Subcutaneous abdominal adipose tissue (tissue), 5 donors: Measurements from ENCODE around the gene EFCAB8.

Experiments used
- H3K27ac ChIP-seq: one replicate; pipeline ENCODE4 v1.7.0; 2013; ENCODE audit warnings: low read depth, mild to moderate bottlenecking, inconsistent platforms, low read length, moderate library complexity
- H3K27me3 ChIP-seq, 5 donors: one replicate each; pipeline ENCODE4 v1.7.0; 2013; ENCODE audit warnings: low read length in 5 of 5, inconsistent platforms in 1 of 5; ENCODE audit not compliant: control insufficient read depth in 5 of 5, insufficient read depth in 4 of 5
- H3K36me3 ChIP-seq, 5 donors: one replicate each; pipeline ENCODE4 v1.7.0; 2013; ENCODE audit warnings: low read length in 5 of 5; ENCODE audit not compliant: control insufficient read depth in 5 of 5, insufficient read depth in 5 of 5
- H3K4me1 ChIP-seq, 5 donors: one replicate each; pipeline ENCODE4 v1.7.0; 2013; ENCODE audit warnings: low read length in 5 of 5, mild to moderate bottlenecking in 3 of 5, moderate library complexity in 1 of 5; ENCODE audit not compliant: control insufficient read depth in 5 of 5, insufficient read depth in 5 of 5
- H3K4me3 ChIP-seq, 5 donors: one replicate each; pipeline ENCODE4 v1.7.0; 2013; ENCODE audit warnings: low read length in 5 of 5, low read depth in 1 of 5
- H3K9ac ChIP-seq, 5 donors: one replicate each; pipeline ENCODE4 v1.7.0; 2013; ENCODE audit warnings: low read length in 5 of 5, mild to moderate bottlenecking in 4 of 5, moderate library complexity in 3 of 5
- H3K9me3 ChIP-seq, 5 donors: one replicate each; pipeline ENCODE4 v1.7.0; 2013; ENCODE audit warnings: low read length in 5 of 5; ENCODE audit not compliant: control insufficient read depth in 5 of 5
- donor health status: healthy.
- donor health status: healthy.
- donor health status: healthy.
- donor health status: healthy.
- donor health status: healthy.

Gene EFCAB8

GRCh38 chr20:33007376-33008335 is 148.9 kb downstream of the EFCAB8 start, which contains the start of gene BPIFB2:
Gene BPIFB2 (plus strand): TSS chr20:33007704. CDS start chr20:33008575, 871 bp downstream.
- H3K27me3 ChIP-seq: no peaks in the 10 kb centered on the region
- H3K4me3 ChIP-seq: no peak within 1 kb of the TSS
- no peak within 1 kb of the TSS for H3K27ac ChIP-seq
- peaks cover 0 to 11% (median 5%) of the 10 kb centered on the region in 5 donors for H3K9me3 ChIP-seq
- peaks cover 2 to 17% (median 13%) of the 10 kb centered on the region in 5 donors for H3K4me1 ChIP-seq
- H3K36me3 ChIP-seq: no peaks in the 10 kb centered on the region
- no peak within 1 kb of the TSS for H3K9ac ChIP-seq

- peaks cover 0 to 11% (median 5%) of the 10 kb centered on the region in 5 donors for H3K9me3 ChIP-seq
- no peak overlapping the region for H3K9ac ChIP-seq
- H3K27me3 ChIP-seq: no peaks in the 10 kb centered on the region
- no peak overlapping the region for H3K4me3 ChIP-seq
- peaks cover 2 to 17% (median 13%) of the 10 kb centered on the region in 5 donors for H3K4me1 ChIP-seq
- no peaks in the 10 kb centered on the region for H3K36me3 ChIP-seq
- H3K27ac ChIP-seq: no peak overlapping the region
Measured at GRCh38 chr20:33008336-33009213, 149.9 kb downstream of the EFCAB8 start.

GRCh38 chr20:33009214-33010132 is 150.8 kb downstream of the EFCAB8 start:
- H3K4me1 ChIP-seq: peaks cover 2 to 18% (median 14%) of the 10 kb centered on the region in 5 donors
- H3K27me3 ChIP-seq: peaks cover 0 to 5% (median 0%) of the 10 kb centered on the region in 5 donors
- H3K4me3 ChIP-seq: no peak overlapping the region
- H3K9ac ChIP-seq: no peak overlapping the region
- peaks cover 0 to 11% (median 5%) of the 10 kb centered on the region in 5 donors for H3K9me3 ChIP-seq
- H3K27ac ChIP-seq: no peak overlapping the region
- no peaks in the 10 kb centered on the region for H3K36me3 ChIP-seq

- Histone ChIP-seq H3K27me3 (peaks cover 0 to 7% (median 0%) of the 10 kb centered on the region in 5 donors), H3K4me1 (peaks cover 2 to 24% (median 20%) of the 10 kb centered on the region in 5 donors), H3K27ac (no peak overlapping the region), H3K4me3 (no peak overlapping the region), H3K9ac (no peak overlapping the region), H3K36me3 (no peaks in the 10 kb centered on the region), H3K9me3 (peaks cover 0 to 10% (median 5%) of the 10 kb centered on the region in 5 donors)
Measured at GRCh38 chr20:33010133-33010504, 151.4 kb downstream of the EFCAB8 start.

- H3K27ac ChIP-seq: no peak overlapping the region
- no peak overlapping the region for H3K9ac ChIP-seq
- H3K27me3 ChIP-seq: peaks cover 0 to 7% (median 0%) of the 10 kb centered on the region in 5 donors
- no peaks in the 10 kb centered on the region for H3K36me3 ChIP-seq
- H3K9me3 ChIP-seq: peaks cover 0 to 3% (median 0%) of the 10 kb centered on the region in 5 donors
- H3K4me1 ChIP-seq: peaks cover 4 to 32% (median 28%) of the 10 kb centered on the region in 5 donors
- no peak overlapping the region for H3K4me3 ChIP-seq
Measured at GRCh38 chr20:33010674-33011449, 152.1 kb downstream of the EFCAB8 start.
